Inflammatory macrophage treated with lipopolysaccharide for 4 hours (primary cell): Measurements from ENCODE around the gene MILR1.
A peak's percentile ranks its signal among the peaks of the same experiment; 100 is the strongest.

Source experiments
- DNase-seq: peaks from one replicate; pipeline ENCODE4 v3.0.0-alpha.2; 2020

Gene MILR1

DNA sequence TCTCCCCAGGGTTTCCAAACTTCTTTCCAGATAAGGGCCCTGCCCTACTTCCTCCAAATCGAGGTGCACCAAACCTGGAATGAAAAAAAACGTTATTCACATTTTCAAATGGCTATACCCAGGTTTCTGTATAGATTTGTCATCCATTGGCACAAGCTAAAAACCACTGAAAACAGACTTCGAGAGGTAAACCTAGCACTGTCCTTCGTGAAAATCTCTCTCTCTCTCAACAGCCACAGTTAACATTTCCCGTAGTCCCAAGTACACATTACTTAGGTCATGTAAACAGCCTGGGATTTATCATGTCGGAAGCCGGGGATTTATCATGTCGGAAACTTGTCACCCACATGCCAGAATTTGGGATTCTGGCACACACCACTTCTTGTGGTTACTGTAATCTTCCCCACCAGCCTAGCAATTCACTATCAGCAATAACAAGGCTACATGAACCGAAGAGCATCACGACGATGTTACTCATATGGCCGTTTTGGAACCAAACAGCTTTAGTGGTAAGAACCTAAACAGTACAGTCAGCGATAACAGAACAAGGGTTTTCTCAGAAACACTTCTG lies 55.9 kb downstream of the MILR1 start:
- no peak for DNase-seq

DNA sequence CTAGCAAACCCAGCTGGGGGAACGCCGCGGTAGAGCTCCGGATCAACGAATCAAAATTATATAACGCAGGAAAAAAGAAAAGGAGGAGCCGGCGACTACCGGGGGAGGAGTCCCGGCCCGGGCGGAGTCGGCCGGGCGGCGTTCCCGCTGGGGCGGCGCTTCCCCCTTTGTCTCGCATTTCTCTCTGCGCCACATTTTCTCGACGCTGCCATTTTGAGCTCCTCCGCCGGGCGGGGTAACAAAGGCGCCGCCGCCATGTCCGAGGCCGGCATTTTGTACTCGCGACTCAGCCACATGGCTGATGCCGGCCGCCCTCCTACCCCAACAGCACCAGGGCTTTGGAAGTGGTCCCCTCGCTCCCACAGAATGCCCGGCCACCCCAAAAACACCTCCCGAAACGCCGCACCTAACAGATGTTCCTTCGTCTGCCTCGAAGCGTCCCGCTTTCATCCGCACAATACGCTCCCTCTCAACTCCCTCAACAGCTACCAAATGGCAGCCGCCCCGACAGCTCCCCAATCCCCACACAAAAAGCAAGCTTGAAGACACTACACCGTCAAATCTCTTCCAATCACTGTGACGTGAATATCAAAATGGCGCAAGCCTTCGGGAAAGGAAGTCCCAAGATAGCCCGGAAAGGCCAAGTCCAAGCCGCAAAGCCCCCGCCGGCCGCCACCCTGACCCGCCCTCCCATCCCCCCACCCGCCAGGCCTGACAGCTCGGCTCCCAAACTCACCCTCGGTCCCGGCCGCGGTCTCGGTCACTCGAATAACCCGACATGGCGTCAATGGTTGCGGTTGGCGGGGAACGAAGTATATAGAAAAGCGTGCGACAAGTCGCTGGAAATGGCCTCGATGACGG lies 56.7 kb downstream of the MILR1 start:
- DNase-seq = peak; percentile 93

DNA sequence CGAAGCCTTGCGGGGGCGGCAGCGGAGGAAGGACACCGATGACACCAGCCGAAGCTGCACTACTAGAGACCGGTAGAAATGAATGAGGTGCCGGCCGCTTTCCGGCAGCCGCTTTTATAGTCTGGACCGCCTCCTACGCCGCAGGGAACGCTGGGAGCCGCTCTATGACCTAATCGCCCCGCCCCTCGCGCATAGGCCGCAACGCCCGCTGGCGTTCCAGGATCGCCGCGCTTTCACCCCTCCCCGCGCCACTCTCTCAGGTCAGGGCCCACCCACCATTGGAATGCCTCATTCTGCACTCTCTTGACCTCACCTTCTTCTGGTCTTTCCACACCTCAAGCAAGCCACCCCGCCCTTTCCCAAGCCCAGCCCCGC lies 57.3 kb downstream of the MILR1 start, which contains the start of gene DDX5:
Gene DDX5 (minus strand): TSS at position 89 of the 375 bp plus-strand sequence. CDS start 170 bp downstream, outside the sequence.
- DNase-seq = peak; percentile 98

DNA sequence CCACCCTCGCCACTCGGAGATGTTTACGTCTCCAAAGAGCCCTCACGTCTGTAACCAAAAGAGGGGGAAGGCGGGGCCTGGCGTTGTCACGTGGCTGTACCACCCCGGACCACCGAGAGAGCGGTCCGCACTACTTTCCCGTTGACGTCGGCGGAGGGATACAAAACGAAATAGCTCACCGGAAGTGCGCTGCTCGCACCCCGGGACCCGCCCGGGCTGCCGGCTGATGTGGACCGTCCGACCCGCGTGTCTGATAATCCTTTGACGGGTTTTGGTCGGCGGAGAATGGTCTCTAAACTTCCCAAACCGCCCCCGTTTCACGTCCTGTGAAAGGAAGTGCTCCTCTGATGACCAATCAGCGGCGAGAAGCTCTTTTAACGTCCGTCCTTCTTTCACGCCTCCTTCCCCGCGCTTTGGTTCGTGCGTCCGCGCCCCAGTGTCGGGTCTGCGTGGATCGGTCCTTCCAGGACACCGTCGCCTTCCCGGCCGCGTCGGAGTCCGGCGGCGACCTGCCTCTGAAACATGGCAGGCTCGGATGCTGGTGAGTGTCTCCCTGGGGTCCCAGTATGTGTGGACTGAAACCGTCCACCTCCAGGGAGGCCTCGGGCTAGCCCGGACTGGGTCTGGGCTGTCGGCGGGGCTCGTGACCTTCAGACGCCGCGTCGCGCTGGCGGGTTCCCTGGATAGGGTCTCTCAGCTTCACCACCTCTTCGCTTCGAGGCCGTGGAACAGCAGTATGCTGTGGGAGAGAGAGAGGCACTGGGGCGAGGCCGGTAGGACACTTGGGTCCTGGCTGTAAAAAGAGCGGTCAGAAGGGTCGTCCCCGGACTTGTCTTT lies 57.9 kb downstream of the MILR1 start, which contains the start of gene CEP95:
Gene CEP95 (plus strand): TSS at position 402 of the 837 bp plus-strand sequence. CDS start 121 bp downstream, at position 523.
- DNase-seq = peak; percentile 97

DNA sequence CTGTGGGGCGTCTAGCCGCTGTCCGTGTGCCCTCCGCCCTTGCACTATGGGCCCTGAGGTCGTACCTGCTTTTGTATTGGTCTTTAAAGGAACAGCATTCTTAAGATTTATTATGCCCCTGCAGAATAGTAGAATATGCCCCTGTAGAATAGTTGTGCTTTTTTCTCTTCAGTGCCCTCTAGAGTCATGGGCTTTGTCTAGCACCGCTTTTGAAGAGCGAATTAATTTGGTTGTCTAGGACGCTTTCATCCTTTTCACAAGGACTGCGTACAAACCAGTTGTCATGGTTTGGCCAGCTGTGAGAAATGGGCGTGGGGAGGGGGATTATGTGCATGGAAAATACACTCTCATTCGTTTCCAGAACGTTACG lies 58.5 kb downstream of the MILR1 start:
- peak; percentile 61 for DNase-seq

DNA sequence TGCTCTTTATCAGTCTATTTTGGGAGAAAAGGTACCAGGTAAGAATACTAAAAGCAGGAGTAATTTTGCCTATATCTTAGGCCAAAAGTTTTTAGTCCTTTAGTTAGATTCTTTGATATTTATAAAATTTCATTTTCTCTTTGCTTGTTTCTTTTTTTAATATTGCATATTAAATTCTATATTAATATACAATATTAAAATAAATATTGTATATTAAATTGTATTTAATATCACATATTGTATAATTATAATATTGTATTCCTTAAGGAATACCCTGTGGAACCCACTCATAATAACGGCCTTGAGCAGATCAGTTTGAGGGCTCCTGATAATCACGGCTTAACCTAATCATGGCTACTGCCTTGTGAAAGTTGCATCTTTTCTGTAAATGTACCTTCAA lies 59.8 kb downstream of the MILR1 start:
- DNase-seq = no peak

DNA sequence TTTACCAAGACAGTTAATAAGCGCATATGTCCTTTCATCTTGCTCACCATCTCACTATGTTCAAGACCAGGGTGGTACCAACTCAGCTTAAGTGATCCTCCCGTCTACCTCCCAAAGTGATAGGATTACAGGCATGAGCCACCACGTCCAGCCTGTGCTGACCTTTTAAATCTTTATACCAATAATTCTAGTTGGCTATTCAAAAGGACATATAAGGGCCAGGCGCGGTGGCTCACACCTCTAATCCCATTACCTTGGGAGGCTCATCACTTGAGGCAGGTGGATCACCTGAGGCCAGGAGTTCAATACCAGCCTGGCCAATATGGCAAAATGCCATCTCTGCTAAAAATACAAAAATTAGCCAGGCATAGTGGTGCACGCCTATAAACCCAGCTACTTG lies 60.3 kb downstream of the MILR1 start:
- no peak for DNase-seq

DNA sequence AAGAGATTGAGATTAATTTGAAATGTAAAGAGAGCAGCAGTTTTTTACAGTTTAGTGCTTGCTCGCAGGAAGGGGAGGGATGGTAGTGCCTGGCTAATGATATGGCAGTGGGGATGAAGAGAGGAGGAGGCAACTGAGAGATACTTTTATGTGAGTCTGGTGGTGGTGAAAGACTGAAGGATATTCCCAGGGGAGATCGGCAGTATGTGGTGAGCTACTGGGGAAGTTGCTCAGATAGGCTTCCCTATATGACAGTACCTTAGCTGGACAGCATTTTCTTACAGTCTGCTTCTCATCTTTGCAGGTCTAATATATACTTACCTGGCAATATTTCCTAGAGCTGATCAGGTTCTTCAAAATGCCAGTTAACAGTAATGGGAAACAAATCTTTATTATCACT lies 66.5 kb downstream of the MILR1 start:
- no peak for DNase-seq

DNA sequence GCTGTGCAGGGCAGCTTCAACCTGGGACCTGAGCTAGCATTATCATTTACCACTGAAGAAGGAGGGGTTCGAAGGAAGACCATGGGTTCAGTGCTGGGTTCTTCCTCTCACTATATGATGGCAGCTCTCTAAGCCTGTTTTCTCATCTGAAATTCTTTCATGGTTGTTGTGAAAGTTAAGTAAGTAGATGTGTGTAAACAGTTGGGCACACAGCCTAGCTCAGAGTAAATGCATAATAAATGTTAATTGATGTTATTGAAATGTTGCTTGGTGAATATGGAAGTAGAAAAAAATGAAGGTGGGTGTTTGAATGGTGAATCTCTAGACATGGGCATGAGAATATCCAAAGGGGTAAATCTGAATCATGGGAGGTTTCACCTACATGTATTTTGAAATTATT lies 66.9 kb downstream of the MILR1 start:
- DNase-seq = no peak
